A549 (cell line): Measurements from ENCODE around the gene DHX38.

Experiments used
- HDAC2 ChIP-seq: fragments of 200-600 bp; sonication (generic); IDR thresholded peaks from 2 replicates; pipeline ENCODE4 v1.6.1; 2016
- KDM5A ChIP-seq: fragments of 200-600 bp; sonication (generic); IDR thresholded peaks from 2 replicates; pipeline ENCODE4 v1.6.1; 2016; ENCODE audit warnings: antibody characterized with exemption, mild to moderate bottlenecking
- MYC ChIP-seq: IDR thresholded peaks from 2 replicates; pipeline ENCODE4 v1.6.1; 2012; ENCODE audit warnings: mild to moderate bottlenecking, inconsistent platforms, low read length, improper control_type of control experiment, borderline replicate concordance
- PHF8 ChIP-seq: fragments of 200-600 bp; sonication (generic); IDR thresholded peaks from 2 replicates; pipeline ENCODE4 v1.6.1; 2016; ENCODE audit warnings: low read depth, mild to moderate bottlenecking, antibody characterized with exemption, moderate library complexity, borderline replicate concordance
- POLR2A ChIP-seq: IDR thresholded peaks from 2 replicates; pipeline ENCODE4 v1.6.1; 2012; ENCODE audit warnings: mild to moderate bottlenecking, low read length
- RARB ChIP-seq: fragments of 250-450 bp; sonication (Bioruptor Pico); IDR thresholded peaks from 2 replicates; pipeline ENCODE4 v1.8.0; 2021; ENCODE audit warnings: mild to moderate bottlenecking, moderate library complexity
- RFX5 ChIP-seq: fragments of 450-650 bp; IDR thresholded peaks from 2 replicates; pipeline ENCODE4 v1.7.1; 2014; ENCODE audit warnings: antibody characterized with exemption, mild to moderate bottlenecking, moderate library complexity
- RNF2 ChIP-seq: fragments of 200-600 bp; sonication (generic); IDR thresholded peaks from 2 replicates; pipeline ENCODE4 v1.6.1; 2016; ENCODE audit warnings: low read depth, mild to moderate bottlenecking, antibody characterized with exemption, moderate library complexity, borderline replicate concordance
- TF ChIP-seq, protein P1 (sequence below): fragments of >200 bp; sonication (Bioruptor Twin); formaldehyde crosslinking; IDR thresholded peaks from 3 replicates; pipeline ENCODE4 v1.5.1; 2016
- TF ChIP-seq, protein P2 (sequence below): fragments of >200 bp; sonication (Bioruptor Twin); formaldehyde crosslinking; IDR thresholded peaks from 3 replicates; pipeline ENCODE4 v1.6.1; 2016
- TF ChIP-seq, protein P3 (sequence below): fragments of 250-450 bp; sonication (Bioruptor Pico); IDR thresholded peaks from 2 replicates; pipeline ENCODE4 v1.5.0; 2021; ENCODE audit warnings: mild to moderate bottlenecking, moderate library complexity, borderline replicate concordance

DNA sequence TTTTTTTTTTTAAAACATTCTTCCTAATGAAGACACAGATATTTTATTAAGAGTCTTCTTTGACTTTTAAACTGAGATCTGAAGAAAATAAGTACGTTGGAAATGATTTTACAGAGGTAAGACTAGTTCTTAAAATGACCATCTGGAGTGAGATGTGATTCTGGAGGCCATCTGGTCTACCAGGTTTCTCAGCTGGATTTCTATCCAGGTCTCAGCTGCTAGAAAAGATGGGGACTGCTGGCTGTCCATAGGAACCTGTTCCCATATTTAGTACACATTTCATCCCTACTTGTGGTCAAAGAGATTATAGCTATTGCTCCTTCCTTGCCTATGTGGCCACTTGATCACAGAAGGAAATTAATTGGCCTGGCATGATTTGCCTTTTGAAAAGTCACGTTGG is 66.2 kb downstream of the DHX38 start:
- TF ChIP-seq RARB (no peak), RNF2 (no peak), PHF8 (no peak), HDAC2 (no peak), POLR2A (no peak), KDM5A (no peak), MYC (no peak), RFX5 (no peak)
- TF ChIP-seq, protein P1, sequence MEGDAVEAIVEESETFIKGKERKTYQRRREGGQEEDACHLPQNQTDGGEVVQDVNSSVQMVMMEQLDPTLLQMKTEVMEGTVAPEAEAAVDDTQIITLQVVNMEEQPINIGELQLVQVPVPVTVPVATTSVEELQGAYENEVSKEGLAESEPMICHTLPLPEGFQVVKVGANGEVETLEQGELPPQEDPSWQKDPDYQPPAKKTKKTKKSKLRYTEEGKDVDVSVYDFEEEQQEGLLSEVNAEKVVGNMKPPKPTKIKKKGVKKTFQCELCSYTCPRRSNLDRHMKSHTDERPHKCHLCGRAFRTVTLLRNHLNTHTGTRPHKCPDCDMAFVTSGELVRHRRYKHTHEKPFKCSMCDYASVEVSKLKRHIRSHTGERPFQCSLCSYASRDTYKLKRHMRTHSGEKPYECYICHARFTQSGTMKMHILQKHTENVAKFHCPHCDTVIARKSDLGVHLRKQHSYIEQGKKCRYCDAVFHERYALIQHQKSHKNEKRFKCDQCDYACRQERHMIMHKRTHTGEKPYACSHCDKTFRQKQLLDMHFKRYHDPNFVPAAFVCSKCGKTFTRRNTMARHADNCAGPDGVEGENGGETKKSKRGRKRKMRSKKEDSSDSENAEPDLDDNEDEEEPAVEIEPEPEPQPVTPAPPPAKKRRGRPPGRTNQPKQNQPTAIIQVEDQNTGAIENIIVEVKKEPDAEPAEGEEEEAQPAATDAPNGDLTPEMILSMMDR = no peak
- TF ChIP-seq, protein P2, sequence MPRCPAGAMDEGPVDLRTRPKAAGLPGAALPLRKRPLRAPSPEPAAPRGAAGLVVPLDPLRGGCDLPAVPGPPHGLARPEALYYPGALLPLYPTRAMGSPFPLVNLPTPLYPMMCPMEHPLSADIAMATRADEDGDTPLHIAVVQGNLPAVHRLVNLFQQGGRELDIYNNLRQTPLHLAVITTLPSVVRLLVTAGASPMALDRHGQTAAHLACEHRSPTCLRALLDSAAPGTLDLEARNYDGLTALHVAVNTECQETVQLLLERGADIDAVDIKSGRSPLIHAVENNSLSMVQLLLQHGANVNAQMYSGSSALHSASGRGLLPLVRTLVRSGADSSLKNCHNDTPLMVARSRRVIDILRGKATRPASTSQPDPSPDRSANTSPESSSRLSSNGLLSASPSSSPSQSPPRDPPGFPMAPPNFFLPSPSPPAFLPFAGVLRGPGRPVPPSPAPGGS = no peak
- TF ChIP-seq, protein P3, sequence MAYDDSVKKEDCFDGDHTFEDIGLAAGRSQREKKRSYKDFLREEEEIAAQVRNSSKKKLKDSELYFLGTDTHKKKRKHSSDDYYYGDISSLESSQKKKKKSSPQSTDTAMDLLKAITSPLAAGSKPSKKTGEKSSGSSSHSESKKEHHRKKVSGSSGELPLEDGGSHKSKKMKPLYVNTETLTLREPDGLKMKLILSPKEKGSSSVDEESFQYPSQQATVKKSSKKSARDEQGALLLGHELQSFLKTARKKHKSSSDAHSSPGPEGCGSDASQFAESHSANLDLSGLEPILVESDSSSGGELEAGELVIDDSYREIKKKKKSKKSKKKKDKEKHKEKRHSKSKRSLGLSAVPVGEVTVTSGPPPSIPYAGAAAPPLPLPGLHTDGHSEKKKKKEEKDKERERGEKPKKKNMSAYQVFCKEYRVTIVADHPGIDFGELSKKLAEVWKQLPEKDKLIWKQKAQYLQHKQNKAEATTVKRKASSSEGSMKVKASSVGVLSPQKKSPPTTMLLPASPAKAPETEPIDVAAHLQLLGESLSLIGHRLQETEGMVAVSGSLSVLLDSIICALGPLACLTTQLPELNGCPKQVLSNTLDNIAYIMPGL (CRISPR knock-in tag) = no peak
